ENCODE measurements around the gene NTN5. TPM values are rescaled to one million over a fixed set of nuclear protein-coding genes. Genes with fewer than 3 reads are reported as not detected.

The NTN5 gene
- total RNA-seq, 1 donor from 2014 or later, result 0.71 TPM

GRCh38 chr19:48644839-48645619 lies 27.8 kb downstream of the NTN5 start:
- peak; percentile 52 for DNase-seq
- H3K4me3 Mint-ChIP-seq, result peak overlapping the region; percentile 93
- peak; percentile 61 for ATAC-seq (ENCODE audit: low read depth)
- no peaks in the 10 kb centered on the region for H3K27me3 Mint-ChIP-seq
- POLR2A ChIA-PET, result interaction anchor here (0.5 to 2.7 kb wide), 19 partner anchors 8 to 1821 kb away, joined by 3 to 44 read pairs (median 5); partner anchors contain the start of genes DBP, FTL, HSD17B14 and PPP1R15A
- no peaks in the 10 kb centered on the region for H3K9me3 Mint-ChIP-seq
- H3K27ac Mint-ChIP-seq, result peak overlapping the region; percentile 92
- TF ChIP-seq CTCF (IDR thresholded peaks at IDR 0.05), result no peak
- CTCF ChIA-PET, result interaction anchor here (1.0 to 2.4 kb wide), 10 partner anchors 11 to 469 kb away, joined by 3 to 15 read pairs (median 6); partner anchors contain the start of genes HSD17B14, LIN7B, RPL18 and SPHK2
- H3K36me3 Mint-ChIP-seq (ENCODE audit: low read depth), result peaks cover 2% of the 10 kb centered on the region
- peaks cover 52% of the 10 kb centered on the region for H3K4me1 Mint-ChIP-seq
- intact Hi-C loops (cut with micrococcal nuclease), result no loop called here

- ChIA-PET POLR2A (interaction anchor here (0.5 to 2.7 kb wide), 6 partner anchors 20 to 1820 kb away, joined by 3 to 30 read pairs (median 4); partner anchors contain the start of genes RPL18, RUVBL2 and SPHK2), CTCF (interaction anchor here (1.6 to 2.4 kb wide), 5 partner anchors 10 to 198 kb away, joined by 3 to 15 read pairs (median 11); no protein-coding TSS in a partner anchor)
- Mint-ChIP-seq H3K4me3 (no peak overlapping the region), H3K27me3 (no peaks in the 10 kb centered on the region), H3K36me3 (ENCODE audit: low read depth) (peaks cover 2% of the 10 kb centered on the region), H3K4me1 (peaks cover 52% of the 10 kb centered on the region), H3K9me3 (no peaks in the 10 kb centered on the region), H3K27ac (no peak overlapping the region)
- no peak for TF ChIP-seq CTCF (IDR thresholded peaks at IDR 0.05)
- intact Hi-C loops (cut with micrococcal nuclease), result no loop called here
- DNase-seq, result no peak
- ATAC-seq (ENCODE audit: low read depth), result no peak
These were observed 28.5 kb downstream of the NTN5 start for GRCh38 chr19:48644355-48644754.

- Mint-ChIP-seq H3K27me3 (no peaks in the 10 kb centered on the region), H3K36me3 (ENCODE audit: low read depth) (peaks cover 5% of the 10 kb centered on the region), H3K9me3 (no peaks in the 10 kb centered on the region), H3K4me1 (peaks cover 55% of the 10 kb centered on the region), H3K4me3 (no peak overlapping the region), H3K27ac (peak overlapping the region; percentile 7)
- no peak for TF ChIP-seq CTCF (IDR thresholded peaks at IDR 0.05)
- ChIA-PET CTCF (no interaction called here), POLR2A (interaction anchor here (0.7 to 1.1 kb wide), 2 partner anchors 16 to 24 kb away, joined by 3 to 4 read pairs; partner anchors contain the start of genes RPL18 and SPHK2)
- ATAC-seq (ENCODE audit: low read depth) (no peak), DNase-seq (no peak)
- intact Hi-C loops (cut with micrococcal nuclease), result no loop called here
These were observed 30.0 kb downstream of the NTN5 start for GRCh38 chr19:48642862-48643261.

GRCh38 chr19:48641850-48642249 lies 31.0 kb downstream of the NTN5 start:
- ChIA-PET CTCF (no interaction called here), POLR2A (interaction anchor here (0.6 to 0.8 kb wide), 3 partner anchors 18 to 384 kb away, joined by 3 to 14 read pairs (median 5); no protein-coding TSS in a partner anchor)
- intact Hi-C loops (cut with micrococcal nuclease), result no loop called here
- no peaks in the 10 kb centered on the region for H3K9me3 Mint-ChIP-seq
- ATAC-seq (ENCODE audit: low read depth), result no peak
- DNase-seq, result no peak
- H3K27ac Mint-ChIP-seq, result peak overlapping the region; percentile 27
- H3K36me3 Mint-ChIP-seq (ENCODE audit: low read depth), result peaks cover 5% of the 10 kb centered on the region
- H3K27me3 Mint-ChIP-seq, result no peaks in the 10 kb centered on the region
- no peak for TF ChIP-seq CTCF (IDR thresholded peaks at IDR 0.05)
- H3K4me3 Mint-ChIP-seq, result no peak overlapping the region
- H3K4me1 Mint-ChIP-seq, result peaks cover 46% of the 10 kb centered on the region
